GM18517 (cell line): ENCODE results near the gene CLN3.
"Not testable (repeated sequence)": the region's sequence is repeated elsewhere in the genome, so short reads cannot be mapped to it uniquely, and the experiment has no call there.

Experiments
- ATAC-seq: cut with Tn5 transposase; IDR thresholded peaks from one replicate; pipeline ENCODE4 v1.9.1; 2021; ENCODE audit warnings: mild to moderate bottlenecking, moderate library complexity; ENCODE audit not compliant: unreplicated experiment

The CLN3 gene

GRCh38 chr16:28514246-28514645 is 22.4 kb upstream of the CLN3 start:
- no peak for ATAC-seq

GRCh38 chr16:28513484-28514181 is 21.8 kb upstream of the CLN3 start:
- no peak for ATAC-seq

- ATAC-seq, result no peak
These were observed 20.2 kb upstream of the CLN3 start for GRCh38 chr16:28511801-28512789.

- ATAC-seq, result no peak
These were observed 19.2 kb upstream of the CLN3 start for GRCh38 chr16:28511031-28511430.

GRCh38 chr16:28505489-28506137 is 13.7 kb upstream of the CLN3 start:
- ATAC-seq, result no peak

GRCh38 chr16:28504707-28505404 is 13.0 kb upstream of the CLN3 start:
- ATAC-seq, result no peak

- no peak for ATAC-seq
These were observed 11.8 kb upstream of the CLN3 start for GRCh38 chr16:28503470-28504259.

- no peak for ATAC-seq
These were observed 10.4 kb upstream of the CLN3 start for GRCh38 chr16:28502290-28502689.

GRCh38 chr16:28501258-28502232 is 9.7 kb upstream of the CLN3 start:
- no peak for ATAC-seq

- ATAC-seq, result not testable (repeated sequence)
These were observed 8.8 kb upstream of the CLN3 start for GRCh38 chr16:28500476-28501180.

GRCh38 chr16:28499854-28500253 is 8.0 kb upstream of the CLN3 start:
- no peak for ATAC-seq

- ATAC-seq, result no peak
These were observed 7.0 kb upstream of the CLN3 start for GRCh38 chr16:28498666-28499381.

GRCh38 chr16:28497861-28498599 is 6.2 kb upstream of the CLN3 start:
- no peak for ATAC-seq

- ATAC-seq, result no peak
These were observed 5.5 kb upstream of the CLN3 start for GRCh38 chr16:28497386-28497785.

- no peak for ATAC-seq
These were observed 5.0 kb upstream of the CLN3 start for GRCh38 chr16:28496844-28497243.

GRCh38 chr16:28495795-28496749 is 4.2 kb upstream of the CLN3 start:
- no peak for ATAC-seq
